H1 (cell line): ENCODE data around the gene LEMD2. TPM values are rescaled to one million over a fixed set of nuclear protein-coding genes. Genes with fewer than 3 reads are reported as not detected.
A peak's percentile ranks its signal among the peaks of the same experiment; 100 is the strongest.

Experiments used
- CTCF ChIA-PET: fragments of 300-600 bp; sonication (Branson Sonifier 250); formaldehyde crosslinking; loops from one replicate; lab custom pipeline; 2021; ENCODE audit not compliant: partially characterized antibody; lab: Charles Lee
- POLR2A ChIA-PET: fragments of 300-600 bp; sonication (Branson Sonifier 250); formaldehyde crosslinking; loops from one replicate; lab custom pipeline; 2021; ENCODE audit warnings: inconsistent platforms; ENCODE audit not compliant: partially characterized antibody; lab: Charles Lee
- DNase-seq, 2 experiments: peaks; one replicate each; pipeline versions ENCODE4 v3.0.0 to v3.0.0-alpha.2; 2010 to 2022; ENCODE audit warnings: low spot score in 2 of 2, low read depth in 1 of 2, mixed read lengths in 1 of 2
- FAIRE-seq: peaks from 2 replicates; lab custom pipeline; 2011; peaks lifted over from hg19 to GRCh38; lab: Jason Lieb, UNC
- H2AFZ ChIP-seq: 2 replicates; pipeline ENCODE4 v1.8.1; 2012; ENCODE audit warnings: low read length, inconsistent platforms
- H2AK5ac ChIP-seq: 2 replicates; pipeline ENCODE4 v1.6.1; 2013; ENCODE audit warnings: low read depth, low read length
- H2BK120ac ChIP-seq: replicated peaks from 2 replicates; pipeline ENCODE3; 2013; ENCODE audit warnings: low read depth, low read length, inconsistent platforms
- H2BK12ac ChIP-seq: 2 replicates; pipeline ENCODE4 v1.6.1; 2013; ENCODE audit warnings: low read depth, low read length
- H2BK15ac ChIP-seq: 2 replicates; pipeline ENCODE4 v1.6.1; 2013; ENCODE audit warnings: low read length
- H2BK20ac ChIP-seq: 2 replicates; pipeline ENCODE4 v1.6.1; 2013; ENCODE audit warnings: low read length
- H2BK5ac ChIP-seq: 2 replicates; pipeline ENCODE4 v1.6.1; 2013; ENCODE audit warnings: low read depth, low read length
- H3K14ac ChIP-seq: 2 replicates; pipeline ENCODE4 v1.6.1; 2013; ENCODE audit warnings: inconsistent platforms; ENCODE audit not compliant: insufficient read length
- H3K18ac ChIP-seq: 2 replicates; pipeline ENCODE4 v1.6.1; 2013; ENCODE audit warnings: low read length; ENCODE audit errors: extremely low read depth
- H3K23ac ChIP-seq: 2 replicates; pipeline ENCODE4 v1.6.1; 2013; ENCODE audit warnings: inconsistent platforms; ENCODE audit not compliant: insufficient read length
- H3K23me2 ChIP-seq: 2 replicates; pipeline ENCODE4 v1.6.1; 2013; ENCODE audit warnings: low read depth, low read length
- H3K27ac ChIP-seq: 2 replicates; pipeline ENCODE4 v1.6.1; 2011; ENCODE audit warnings: low read depth, low read length, inconsistent platforms
- H3K27me3 ChIP-seq, 4 experiments: replicated peaks in 1 of 4; 1 replicate in 1 of 4; 2 replicates in 3 of 4; pipeline versions ENCODE4 v1.6.1 to v1.8.1; 2011 to 2013; ENCODE audit warnings: low read length in 3 of 4, mild to moderate bottlenecking in 3 of 4, inconsistent platforms in 2 of 4, mixed read lengths in 2 of 4, moderate library complexity in 1 of 4; ENCODE audit not compliant: control insufficient read depth in 3 of 4, insufficient read depth in 3 of 4; ENCODE audit errors: extremely low read depth in 1 of 4
- H3K36me3 ChIP-seq, 4 experiments: 2 replicates each; pipeline versions ENCODE4 v1.6.1 to v1.8.1; 2011 to 2013; ENCODE audit warnings: mild to moderate bottlenecking in 4 of 4, low read length in 3 of 4, moderate library complexity in 2 of 4, control low read depth in 1 of 4, inconsistent platforms in 1 of 4; ENCODE audit not compliant: insufficient read depth in 4 of 4, control insufficient read depth in 2 of 4
- H3K4ac ChIP-seq: replicated peaks from 2 replicates; pipeline ENCODE3; 2013; ENCODE audit warnings: low read length, low read depth, mixed read lengths, inconsistent platforms; ENCODE audit not compliant: insufficient read length
- H3K4me1 ChIP-seq, 4 experiments: replicated peaks in 1 of 4; 1 replicate in 1 of 4; 2 replicates in 3 of 4; pipeline versions ENCODE4 v1.6.1 to v1.8.1; 2011 to 2013; ENCODE audit warnings: low read length in 3 of 4, inconsistent platforms in 2 of 4, mixed read lengths in 1 of 4; ENCODE audit not compliant: insufficient read depth in 4 of 4, control insufficient read depth in 3 of 4
- H3K4me2 ChIP-seq, 2 experiments: 2 replicates each; pipeline versions ENCODE4 v1.6.1 to v1.8.1; 2011 to 2013; ENCODE audit warnings: low read depth in 2 of 2, low read length in 2 of 2, control low read depth in 1 of 2, inconsistent platforms in 1 of 2, mild to moderate bottlenecking in 1 of 2; ENCODE audit not compliant: insufficient read depth in 1 of 2
- H3K4me3 ChIP-seq, 4 experiments: fragments of 200-600, 300-600 bp in 1 of 4; sonication (generic), shearing (Covaris generic), sonication (Bioruptor Twin) in 1 of 4; 2 replicates each; pipeline versions ENCODE4 v1.5.1 to v1.8.1; 2011 to 2016; ENCODE audit warnings: low read length in 4 of 4, low read depth in 3 of 4, control low read depth in 2 of 4, inconsistent platforms in 2 of 4, mild to moderate bottlenecking in 2 of 4, mixed read lengths in 1 of 4, moderate library complexity in 1 of 4; ENCODE audit not compliant: insufficient read depth in 2 of 4; ENCODE audit errors: extremely low read depth in 1 of 4
- H3K56ac ChIP-seq: replicated peaks from 2 replicates; pipeline ENCODE3; 2013; ENCODE audit warnings: low read depth, mild to moderate bottlenecking, mixed read lengths, low read length, inconsistent platforms; ENCODE audit not compliant: insufficient read length
- H3K79me1 ChIP-seq: 2 replicates; pipeline ENCODE4 v1.6.1; 2013; ENCODE audit warnings: low read depth, low read length, control low read depth
- H3K79me2 ChIP-seq, 2 experiments: 2 replicates each; pipeline versions ENCODE4 v1.6.1 to v1.8.1; 2012 to 2013; ENCODE audit warnings: low read length in 2 of 2, mild to moderate bottlenecking in 2 of 2, inconsistent platforms in 1 of 2; ENCODE audit not compliant: insufficient read depth in 2 of 2, control insufficient read depth in 1 of 2
- H3K9ac ChIP-seq, 4 experiments: replicated peaks in 1 of 4; 1 replicate in 1 of 4; 2 replicates in 3 of 4; pipeline versions ENCODE4 v1.6.1 to v1.8.1; 2011 to 2013; ENCODE audit warnings: low read depth in 3 of 4, low read length in 3 of 4, control low read depth in 2 of 4, mild to moderate bottlenecking in 2 of 4, moderate library complexity in 2 of 4, inconsistent platforms in 1 of 4; ENCODE audit errors: extremely low read depth in 1 of 4
- H3K9me3 ChIP-seq, 2 experiments: 2 replicates each; pipeline versions ENCODE4 v1.6.1 to v1.8.1; 2012 to 2013; ENCODE audit warnings: mild to moderate bottlenecking in 2 of 2, moderate library complexity in 2 of 2, control low read depth in 1 of 2, inconsistent platforms in 1 of 2, low read depth in 1 of 2, low read length in 1 of 2, mixed read lengths in 1 of 2; ENCODE audit not compliant: insufficient read depth in 2 of 2
- H4K20me1 ChIP-seq, 2 experiments: replicated peaks in 1 of 2; 2 replicates each; pipeline versions ENCODE3 to v1.8.1; 2011 to 2013; ENCODE audit warnings: inconsistent platforms in 2 of 2, low read length in 2 of 2, mild to moderate bottlenecking in 1 of 2; ENCODE audit not compliant: insufficient read depth in 2 of 2, control insufficient read depth in 1 of 2
- H4K5ac ChIP-seq: 2 replicates; pipeline ENCODE4 v1.6.1; 2013; ENCODE audit warnings: low read length, low read depth, mixed read lengths, inconsistent platforms; ENCODE audit not compliant: insufficient read length
- H4K8ac ChIP-seq: 2 replicates; pipeline ENCODE4 v1.8.0; 2013; ENCODE audit warnings: mild to moderate bottlenecking, moderate library complexity, low read length, inconsistent platforms; ENCODE audit not compliant: insufficient read depth; ENCODE audit errors: extremely low read depth
- H4K91ac ChIP-seq: replicated peaks from 2 replicates; pipeline ENCODE3; 2013; ENCODE audit warnings: low read length, mixed read lengths, inconsistent platforms; ENCODE audit not compliant: insufficient read length
- BACH1 ChIP-seq: IDR thresholded peaks from 2 replicates; pipeline ENCODE4 v1.6.1; 2012; ENCODE audit warnings: low read length, improper control_type of control experiment
- CBX5 ChIP-seq: fragments of 300-800, 300-1000 bp; sonication (generic); IDR thresholded peaks from 2 replicates; pipeline ENCODE4 v1.7.1; 2016; ENCODE audit warnings: antibody characterized with exemption, low read length, low read depth
- GTF2F1 ChIP-seq: IDR thresholded peaks from 2 replicates; pipeline ENCODE4 v1.6.1; 2012; ENCODE audit warnings: low read depth, low read length, improper control_type of control experiment, borderline replicate concordance
- KDM1A ChIP-seq: fragments of 200-600, 300-600 bp; sonication (generic); IDR thresholded peaks from 2 replicates; pipeline ENCODE4 v1.7.1; 2016; ENCODE audit warnings: mild to moderate bottlenecking, low read length, borderline replicate concordance
- NANOG ChIP-seq: IDR thresholded peaks from 2 replicates; pipeline ENCODE4 v1.6.1; 2011; ENCODE audit warnings: low read length, low read depth, mild to moderate bottlenecking, inconsistent platforms; ENCODE audit not compliant: insufficient read depth, poor library complexity, severe bottlenecking
- POU5F1 ChIP-seq: IDR thresholded peaks from 2 replicates; pipeline ENCODE4 v1.6.1; 2011; ENCODE audit warnings: low read depth, mild to moderate bottlenecking, low read length, moderate library complexity
- RAD21 ChIP-seq, 2 experiments: IDR thresholded peaks in 1 of 2; conservative IDR thresholded peaks in 1 of 2; 2 replicates each; pipeline ENCODE4 v1.6.1; 2011; ENCODE audit warnings: low read depth in 2 of 2, low read length in 2 of 2, improper control_type of control experiment in 1 of 2, inconsistent platforms in 1 of 2, mild to moderate bottlenecking in 1 of 2, moderate library complexity in 1 of 2
- RNF2 ChIP-seq: fragments of 200-900, 300-1000 bp; sonication (generic); IDR thresholded peaks from 2 replicates; pipeline ENCODE4 v1.7.1; 2016; ENCODE audit warnings: borderline replicate concordance, low read depth, mild to moderate bottlenecking, antibody characterized with exemption, low read length; ENCODE audit not compliant: poor library complexity, severe bottlenecking; ENCODE audit errors: missing control alignments
- SP2 ChIP-seq: IDR thresholded peaks from 2 replicates; pipeline ENCODE4 v1.6.1; 2012; ENCODE audit warnings: mild to moderate bottlenecking, low read length, inconsistent platforms
- SP4 ChIP-seq: IDR thresholded peaks from 2 replicates; pipeline ENCODE4 v1.6.1; 2012; ENCODE audit warnings: low read length, inconsistent platforms
- TEAD4 ChIP-seq: IDR thresholded peaks from 2 replicates; pipeline ENCODE4 v1.6.1; 2012; ENCODE audit warnings: low read depth, low read length, inconsistent platforms, mixed read lengths
- ZNF274 ChIP-seq: IDR thresholded peaks from 2 replicates; pipeline ENCODE4 v1.7.0; 2012; ENCODE audit warnings: low read length, borderline replicate concordance; ENCODE audit errors: extremely low read depth
- WGBS, 2 experiments: shearing (Covaris generic) in 1 of 2; methylation state at CpG; one replicate each; pipeline versions ENCODE4 v1.1.6 to v1.1.7; 2013 to 2015; ENCODE audit warnings: low lambda C conversion rate in 2 of 2, mixed read lengths in 2 of 2, inconsistent platforms in 1 of 2, low coverage in 1 of 2, missing lambda C conversion rate in 1 of 2; ENCODE audit not compliant: insufficient replicate concordance in 2 of 2, insufficient coverage in 1 of 2, insufficient read length in 1 of 2; ENCODE audit errors: extremely low coverage in 1 of 2, missing lambda C conversion rate in 1 of 2; 5-methylcytosine and 5-hydroxymethylcytosine counted together
- polyA plus RNA-seq, 7 experiments: library from polyadenylated mRNA; depleted of rRNA in 3 of 7; stranded (reverse) in 5 of 7; unstranded in 2 of 7; fragments of >200 nt in 5 of 7; fragments of 200-250 nt in 2 of 7; gene quantifications; 1 replicate in 5 of 7; 2 replicates in 1 of 7; 4 replicates in 1 of 7; pipeline versions ENCODE4 v1.2.1 to v1.2.3, GENCODE V29; 2011 to 2013; ENCODE audit warnings: missing spikeins in 2 of 7, mixed read lengths in 2 of 7
- total RNA-seq: library from RNA; stranded (reverse); fragmentation: NEBNext Ultra II Directional; extraction: Animal tissue kit (Norgen Biotek cat#: 25700); gene quantifications from 2 replicates; pipeline ENCODE4 v1.2.1, GENCODE V29; 2021
- TF ChIP-seq, protein P1 (sequence below): IDR thresholded peaks from 2 replicates; pipeline ENCODE4 v1.6.1; 2011; ENCODE audit warnings: low read length, improper control_type of control experiment

Gene LEMD2
- total and polyA plus RNA-seq, 2 of the 8 experiments (the other 6 are each of a cell fraction or from before 2014, with no cell fraction given) = 32.7 to 57.3 TPM

DNA sequence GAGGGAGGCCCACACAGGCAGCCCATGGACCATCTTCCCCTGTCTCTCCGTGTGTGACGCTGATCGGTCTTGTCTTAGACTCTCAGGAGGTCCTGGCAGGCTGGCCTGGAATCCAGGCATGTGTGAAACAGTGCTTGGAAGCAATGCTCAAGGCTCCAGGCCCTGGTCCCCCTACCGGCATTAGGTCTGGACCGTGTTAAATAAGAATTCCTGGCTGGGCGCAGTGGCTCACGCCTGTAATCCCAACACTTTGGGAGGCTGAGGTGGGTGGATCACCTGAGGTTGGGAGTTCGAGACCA lies 55.3 kb downstream of the LEMD2 start:
- Histone ChIP-seq H3K14ac (no peak overlapping the region), H3K18ac (no peak overlapping the region), H3K27me3 (no peaks in the 10 kb centered on the region; a peak in 2 of 7 replicates), H2AFZ (no peak overlapping the region), H3K23ac (no peak overlapping the region), H4K20me1 (no peaks in the 10 kb centered on the region), H3K4me3 (no peak overlapping the region), H2BK20ac (no peak overlapping the region), H2BK12ac (no peak overlapping the region), H3K4ac (no peak overlapping the region), H4K5ac (no peak overlapping the region), H4K91ac (no peak overlapping the region), H3K4me2 (no peak overlapping the region), H3K36me3 (no peaks in the 10 kb centered on the region), H3K56ac (no peak overlapping the region), H3K79me1 (no peaks in the 10 kb centered on the region), H3K4me1 (no peaks in the 10 kb centered on the region), H3K9me3 (no peaks in the 10 kb centered on the region), H2BK5ac (no peak overlapping the region), H2BK120ac (no peak overlapping the region), H2AK5ac (no peak overlapping the region), H3K27ac (no peak overlapping the region), H2BK15ac (no peak overlapping the region), H3K9ac (no peak overlapping the region), H3K79me2 (no peaks in the 10 kb centered on the region), H3K23me2 (no peaks in the 10 kb centered on the region), H4K8ac (peak overlapping the region; percentile 60; the same call in 1 of the 2 replicates)
- TF ChIP-seq SP2 = no peak
- TF ChIP-seq POU5F1 = no peak
- TF ChIP-seq SP4 = no peak
- TF ChIP-seq, protein P1, sequence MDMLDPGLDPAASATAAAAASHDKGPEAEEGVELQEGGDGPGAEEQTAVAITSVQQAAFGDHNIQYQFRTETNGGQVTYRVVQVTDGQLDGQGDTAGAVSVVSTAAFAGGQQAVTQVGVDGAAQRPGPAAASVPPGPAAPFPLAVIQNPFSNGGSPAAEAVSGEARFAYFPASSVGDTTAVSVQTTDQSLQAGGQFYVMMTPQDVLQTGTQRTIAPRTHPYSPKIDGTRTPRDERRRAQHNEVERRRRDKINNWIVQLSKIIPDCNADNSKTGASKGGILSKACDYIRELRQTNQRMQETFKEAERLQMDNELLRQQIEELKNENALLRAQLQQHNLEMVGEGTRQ = no peak
- no peak for TF ChIP-seq KDM1A
- no peak for TF ChIP-seq RNF2
- TF ChIP-seq ZNF274 = no peak
- no peak for TF ChIP-seq RAD21 (IDR thresholded peaks at IDR 0.05 in 1 of 2, conservative IDR thresholded peaks at IDR 0.05 in 1 of 2; ENCODE audit: low read depth in 2 of 2, low read length in 2 of 2)
- no peak for TF ChIP-seq GTF2F1
- no peak for TF ChIP-seq CBX5
- TF ChIP-seq TEAD4 = no peak
- no peak for TF ChIP-seq BACH1
- TF ChIP-seq NANOG = no peak
- 86% methylated on average over 8 of the region's 8 CpGs; no CpG with 5 or more reads in 1 of the 2 experiments for WGBS, 2 experiments
- no peak for FAIRE-seq
- ChIA-PET POLR2A (no interaction called here), CTCF (interaction anchor here (1.1 kb wide), 1 partner anchor 412 kb away, joined by 3 read pairs; the partner anchor contains the start of gene GRM4)
- DNase-seq = no peak
